GM19395 (cell line): Measurements from ENCODE around the gene ZNF236.
"Not testable (repeated sequence)": the region's sequence is repeated elsewhere in the genome, so short reads cannot be mapped to it uniquely, and the experiment has no call there.

Experiments
- ATAC-seq: cut with Tn5 transposase; IDR thresholded peaks from one replicate; pipeline ENCODE4 v1.9.1; 2021; ENCODE audit warnings: mild to moderate bottlenecking, moderate library complexity; ENCODE audit not compliant: unreplicated experiment

ZNF236 gene

GRCh38 chr18:77001979-77002378 is 179.6 kb downstream of the ZNF236 start:
- ATAC-seq = no peak

- ATAC-seq = no peak
Observed at GRCh38 chr18:77002496-77002895, 180.1 kb downstream of the ZNF236 start.

- ATAC-seq = no peak
Observed at GRCh38 chr18:77003316-77003715, 181.0 kb downstream of the ZNF236 start.

GRCh38 chr18:77004555-77005380 is 182.4 kb downstream of the ZNF236 start:
- no peak for ATAC-seq

DNA sequence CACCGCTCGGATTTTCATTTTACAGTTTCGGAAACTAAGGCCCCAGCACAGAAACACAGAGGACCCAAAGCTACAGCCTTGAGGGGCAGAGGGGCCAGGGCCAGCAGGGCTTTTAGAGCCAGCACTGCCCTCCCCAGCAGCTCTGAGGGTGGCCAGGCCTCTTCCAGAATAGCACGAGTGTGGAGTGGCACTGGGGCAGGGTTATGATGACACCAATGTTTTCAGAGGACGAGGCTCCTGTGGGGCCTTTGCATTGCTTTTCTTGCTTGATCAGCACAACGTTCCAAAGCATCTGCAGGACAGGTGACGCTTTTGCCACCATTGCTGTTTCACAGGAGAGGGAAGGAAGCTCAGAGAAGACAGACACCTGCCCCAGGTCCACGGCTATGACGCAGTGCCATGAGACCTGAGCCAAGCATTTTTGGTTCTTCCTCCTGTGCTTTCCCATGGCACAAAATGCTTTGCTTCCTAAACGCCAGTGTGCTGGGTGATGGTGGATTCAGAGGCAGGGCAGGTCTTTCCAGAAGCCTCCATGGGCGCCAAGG is 183.4 kb downstream of the ZNF236 start:
- ATAC-seq = no peak

GRCh38 chr18:77006305-77007175 is 184.2 kb downstream of the ZNF236 start:
- ATAC-seq = no peak

GRCh38 chr18:77007251-77007650 is 184.9 kb downstream of the ZNF236 start:
- ATAC-seq = no peak

DNA sequence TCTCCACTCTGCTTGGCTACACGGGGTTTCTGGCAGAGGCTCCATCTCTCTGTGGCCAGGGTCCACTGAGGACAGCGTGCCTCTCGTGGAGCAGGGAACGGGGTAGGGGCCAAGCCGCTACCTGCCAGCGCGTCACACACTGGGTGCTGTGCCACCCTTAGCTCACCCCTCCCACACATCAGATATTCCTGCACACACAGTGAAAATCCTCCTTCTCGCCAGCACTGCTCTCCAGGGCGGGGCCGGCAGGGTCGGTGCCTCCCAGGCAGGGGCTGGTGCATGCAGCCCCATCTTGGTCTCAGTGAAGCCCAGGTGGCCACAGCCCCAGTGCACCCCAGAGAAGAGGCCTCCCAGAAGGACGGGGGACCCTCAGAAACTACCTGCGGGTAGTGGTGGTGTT is 185.6 kb downstream of the ZNF236 start:
- ATAC-seq = no peak

DNA sequence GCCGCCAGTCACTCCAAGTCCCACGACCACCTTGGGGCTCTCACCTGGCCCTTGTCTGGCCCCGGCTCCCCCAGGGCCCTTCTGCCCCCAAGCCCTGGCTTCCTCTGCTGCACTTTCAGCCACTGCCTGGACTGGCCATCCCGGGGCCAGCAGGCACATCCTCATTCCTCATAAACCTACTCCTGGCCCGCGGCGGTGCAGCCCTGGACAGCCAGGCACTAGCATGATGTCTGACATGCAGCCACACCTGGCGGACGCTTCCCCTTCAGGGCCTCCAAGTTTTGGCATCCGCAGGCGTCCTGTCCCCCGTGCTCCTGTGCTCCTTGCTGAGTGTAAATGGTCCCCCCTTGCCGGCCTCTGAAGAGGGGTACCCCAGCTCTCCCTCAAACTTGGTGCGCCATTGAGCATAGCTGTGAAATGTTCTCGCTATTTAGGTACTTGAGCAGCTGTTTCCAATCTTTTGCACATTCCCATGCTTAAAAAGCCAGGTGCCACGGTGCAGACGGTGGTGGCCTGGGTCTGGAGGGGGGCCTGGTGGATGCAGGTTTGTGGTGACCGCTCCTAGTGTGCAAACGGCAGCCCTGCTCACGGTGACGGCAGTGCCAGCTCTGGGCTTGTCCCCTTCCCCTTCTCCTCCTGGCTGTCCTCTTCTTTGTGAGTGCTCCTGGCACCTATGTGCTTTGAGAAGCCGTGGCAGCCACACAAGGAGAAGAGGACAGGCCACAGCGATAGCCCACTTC is 186.4 kb downstream of the ZNF236 start:
- ATAC-seq = no peak

DNA sequence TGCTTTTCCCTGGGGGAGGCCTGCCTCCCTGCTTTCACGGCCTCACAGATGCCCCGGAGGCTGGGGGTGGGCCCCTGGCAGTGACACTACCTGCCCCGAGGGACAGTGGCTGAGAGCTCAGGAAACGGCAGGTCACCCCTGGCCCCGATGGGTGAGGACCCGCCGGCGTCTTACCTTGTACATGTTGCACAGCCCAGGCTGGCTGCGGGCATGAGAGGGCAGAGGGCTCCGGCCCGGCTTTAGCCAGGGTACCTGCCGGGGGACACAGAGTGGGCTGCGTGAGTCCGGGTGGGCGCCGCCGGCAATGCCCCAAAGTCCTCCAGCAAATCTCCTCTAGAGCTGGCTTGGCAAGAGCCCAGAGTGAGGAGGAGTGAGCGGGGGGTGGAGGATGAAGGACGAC is 187.3 kb downstream of the ZNF236 start:
- no peak for ATAC-seq

- no peak for ATAC-seq
Observed at GRCh38 chr18:77012120-77012519, 189.8 kb downstream of the ZNF236 start.

DNA sequence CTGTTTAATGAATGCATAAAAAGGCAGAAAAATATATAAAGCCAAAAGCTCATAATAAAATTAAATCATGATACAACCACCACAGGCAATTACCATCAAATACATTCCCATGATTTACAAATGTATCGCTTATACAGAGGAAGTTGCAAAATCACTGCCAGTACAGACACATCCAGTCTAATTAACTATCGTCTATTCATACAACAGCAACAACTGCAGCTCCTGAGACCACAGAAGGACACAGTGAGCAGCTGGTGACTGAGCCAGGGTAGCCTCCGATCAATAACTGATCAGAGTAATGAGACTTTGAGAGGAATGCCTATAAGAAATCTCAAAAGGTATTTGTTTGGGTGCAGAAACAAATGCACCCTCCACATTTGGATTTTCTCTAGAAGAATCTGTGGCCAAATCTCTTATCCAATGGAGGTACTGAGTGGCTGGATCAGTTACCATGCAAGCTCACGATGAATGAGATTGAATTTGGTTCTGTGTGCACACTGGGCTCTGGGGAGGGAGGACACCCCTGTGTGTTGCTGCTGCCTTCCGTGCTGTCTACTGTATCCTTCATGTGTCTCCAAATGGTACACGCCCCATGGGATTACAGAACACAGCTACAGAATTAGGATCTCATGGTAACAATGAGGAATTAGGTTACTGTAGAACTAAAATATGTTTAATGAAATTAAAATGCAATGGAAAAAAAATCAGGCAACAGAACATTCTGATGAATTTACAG is 190.6 kb downstream of the ZNF236 start:
- no peak for ATAC-seq

GRCh38 chr18:77013811-77014521 is 191.6 kb downstream of the ZNF236 start:
- ATAC-seq = no peak

DNA sequence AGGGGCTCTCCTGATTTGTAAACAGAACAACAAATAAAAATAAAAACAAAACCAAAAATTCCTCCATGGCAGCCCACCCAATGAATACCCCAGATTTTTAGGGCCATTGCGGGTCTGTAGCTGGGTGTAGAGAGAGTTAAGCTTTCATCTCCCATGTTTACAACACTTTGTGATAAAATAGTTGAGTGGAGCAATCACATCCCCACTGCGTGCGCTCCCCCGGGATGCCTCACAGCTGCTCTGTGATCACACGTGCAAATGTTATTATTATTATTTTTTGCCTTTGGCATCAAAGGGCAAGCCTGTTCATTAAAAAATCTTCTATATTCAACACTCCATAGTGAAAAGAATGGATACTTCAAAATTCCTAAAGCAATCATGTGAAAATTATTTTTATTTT is 192.2 kb downstream of the ZNF236 start:
- ATAC-seq = no peak

DNA sequence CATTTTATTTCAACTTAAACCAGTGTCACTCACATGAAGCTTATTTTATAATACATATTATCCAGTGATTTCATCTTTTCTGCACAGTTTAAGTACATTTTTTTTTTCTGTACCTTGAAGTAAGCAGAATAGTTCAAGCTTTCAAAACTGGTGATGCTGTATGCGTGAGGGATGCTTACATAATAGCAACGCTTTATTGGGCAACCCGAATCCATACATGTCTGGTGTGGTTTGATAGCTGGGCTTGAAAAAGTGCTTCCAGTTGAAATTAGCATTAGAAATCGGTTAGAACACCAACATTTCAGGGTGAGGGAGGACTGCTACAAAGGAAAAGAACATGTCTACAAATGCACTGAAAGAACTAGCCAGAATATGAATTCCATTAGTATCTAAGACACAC is 192.8 kb downstream of the ZNF236 start:
- no peak for ATAC-seq

DNA sequence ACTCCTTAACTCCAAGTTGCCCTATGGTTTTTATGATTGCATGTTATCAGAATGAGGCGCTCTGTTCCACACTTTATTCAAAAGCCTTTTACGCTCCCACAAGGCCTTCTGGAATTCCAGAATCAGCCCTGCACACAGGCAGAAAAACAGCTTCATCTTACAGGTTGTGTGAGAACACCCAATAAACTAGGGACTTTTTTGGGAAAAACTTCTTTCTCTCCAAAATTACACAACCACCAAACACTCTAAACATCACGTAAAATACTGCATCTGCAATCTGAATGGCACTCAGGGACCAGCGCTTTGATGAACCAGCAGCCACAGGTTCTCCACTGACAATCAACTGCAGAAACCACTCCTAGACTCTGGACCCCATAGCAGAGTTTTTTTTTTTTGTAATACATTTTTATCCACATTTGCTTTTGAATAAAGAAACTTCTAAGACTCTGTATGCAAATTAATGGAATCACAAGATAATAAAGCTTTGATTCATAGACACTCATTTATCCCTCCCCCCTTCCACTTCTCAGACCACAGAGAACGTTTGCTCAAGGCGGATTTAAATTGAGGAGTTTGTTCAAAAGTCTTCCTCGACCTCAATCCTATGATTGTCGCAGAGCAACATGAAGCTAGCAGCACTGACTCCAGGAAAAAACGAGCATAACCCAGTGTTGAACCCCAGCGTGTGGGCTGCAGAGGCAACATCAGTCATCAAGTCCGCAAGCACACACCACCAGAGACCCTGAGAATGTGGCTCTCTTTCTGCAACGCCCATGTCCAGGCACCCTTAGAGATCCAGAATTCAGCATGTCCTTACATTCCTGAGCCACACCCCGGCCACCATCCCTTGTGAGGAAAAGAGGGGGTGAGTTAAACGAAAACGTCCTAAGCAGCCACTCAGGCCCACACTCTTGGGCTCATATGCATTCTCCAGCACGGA is 193.7 kb downstream of the ZNF236 start:
- no peak for ATAC-seq

DNA sequence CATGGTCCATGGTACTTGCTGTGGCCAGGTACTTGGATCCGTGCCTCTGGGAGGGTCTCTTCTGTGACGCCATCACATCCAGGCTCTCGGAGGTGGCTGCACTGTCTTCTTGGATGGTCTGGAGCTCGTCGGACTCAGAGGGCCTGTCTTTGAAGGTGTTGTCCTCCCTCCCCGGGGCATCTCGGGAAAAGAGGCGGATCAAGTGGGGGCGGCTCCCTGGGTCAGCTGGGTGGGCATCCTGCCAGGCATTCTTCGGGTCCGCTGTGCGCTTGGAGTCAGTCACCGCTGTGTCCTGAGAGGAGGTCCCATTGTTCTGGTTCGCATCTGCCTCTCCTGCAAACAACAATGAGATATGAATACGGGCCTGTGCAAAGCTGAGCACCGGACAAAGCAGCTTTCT is 194.6 kb downstream of the ZNF236 start:
- no peak for ATAC-seq

DNA sequence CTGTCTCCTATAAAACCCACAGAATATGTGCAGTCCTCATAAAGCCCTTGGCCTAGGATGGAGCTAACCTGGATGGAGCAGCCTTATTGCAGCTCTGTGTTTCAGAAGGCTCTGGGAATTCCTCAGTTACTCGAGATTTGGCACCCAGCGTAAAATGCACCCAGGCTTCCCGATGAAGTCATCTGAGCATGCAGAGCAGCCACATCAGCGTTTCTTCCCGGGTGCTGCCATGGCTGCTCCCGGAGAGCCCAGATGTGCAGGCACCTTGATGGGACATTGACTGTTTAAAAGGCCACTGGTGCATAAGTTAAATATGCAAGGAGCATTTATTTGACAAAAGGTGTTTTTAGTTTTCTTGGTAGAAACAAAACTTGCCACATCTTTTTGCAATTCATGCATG is 195.0 kb downstream of the ZNF236 start:
- ATAC-seq = no peak

DNA sequence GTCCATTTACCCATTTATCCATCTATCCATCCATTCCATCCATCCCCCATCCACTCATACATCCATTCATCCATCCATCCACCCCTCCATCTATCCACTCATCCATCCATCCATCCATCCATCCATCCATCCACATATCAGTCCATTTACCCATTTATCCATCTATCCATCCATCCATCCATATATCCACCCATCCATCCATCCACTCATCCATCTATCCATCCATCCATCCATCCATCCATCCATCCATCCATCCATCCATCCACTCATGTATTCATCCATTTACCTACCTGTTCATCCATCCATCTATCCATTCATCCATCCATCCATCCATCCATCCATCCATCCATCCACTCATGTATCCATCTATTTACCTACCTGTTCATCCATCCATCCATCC is 196.3 kb downstream of the ZNF236 start:
- not testable (repeated sequence) for ATAC-seq
